GM18909 (cell line): ENCODE results near the gene ELOVL6.

Experiments used
- ATAC-seq: cut with Tn5 transposase; IDR thresholded peaks from one replicate; pipeline ENCODE4 v1.9.1; 2021; ENCODE audit warnings: mild to moderate bottlenecking; ENCODE audit not compliant: unreplicated experiment, poor library complexity

Gene ELOVL6

DNA sequence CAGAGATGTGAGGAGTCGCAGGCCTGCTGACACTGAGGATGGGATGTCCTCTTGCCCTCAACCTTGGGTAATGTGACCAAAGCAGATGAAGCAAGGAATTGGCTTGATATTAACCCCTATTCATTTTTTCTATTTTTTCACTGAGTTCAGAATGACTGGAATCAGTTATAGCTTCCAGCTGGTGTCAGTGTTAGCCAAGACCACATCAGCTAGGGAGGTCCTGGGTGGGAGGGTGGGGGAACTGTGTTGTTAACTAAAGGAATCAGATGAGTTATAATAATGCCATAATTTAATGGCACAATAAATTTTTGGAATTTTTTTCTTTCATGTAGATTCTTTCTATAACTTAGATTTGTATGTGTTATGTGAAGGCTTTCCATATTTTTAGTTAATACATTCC is 193.9 kb downstream of the ELOVL6 start:
- ATAC-seq, result no peak

DNA sequence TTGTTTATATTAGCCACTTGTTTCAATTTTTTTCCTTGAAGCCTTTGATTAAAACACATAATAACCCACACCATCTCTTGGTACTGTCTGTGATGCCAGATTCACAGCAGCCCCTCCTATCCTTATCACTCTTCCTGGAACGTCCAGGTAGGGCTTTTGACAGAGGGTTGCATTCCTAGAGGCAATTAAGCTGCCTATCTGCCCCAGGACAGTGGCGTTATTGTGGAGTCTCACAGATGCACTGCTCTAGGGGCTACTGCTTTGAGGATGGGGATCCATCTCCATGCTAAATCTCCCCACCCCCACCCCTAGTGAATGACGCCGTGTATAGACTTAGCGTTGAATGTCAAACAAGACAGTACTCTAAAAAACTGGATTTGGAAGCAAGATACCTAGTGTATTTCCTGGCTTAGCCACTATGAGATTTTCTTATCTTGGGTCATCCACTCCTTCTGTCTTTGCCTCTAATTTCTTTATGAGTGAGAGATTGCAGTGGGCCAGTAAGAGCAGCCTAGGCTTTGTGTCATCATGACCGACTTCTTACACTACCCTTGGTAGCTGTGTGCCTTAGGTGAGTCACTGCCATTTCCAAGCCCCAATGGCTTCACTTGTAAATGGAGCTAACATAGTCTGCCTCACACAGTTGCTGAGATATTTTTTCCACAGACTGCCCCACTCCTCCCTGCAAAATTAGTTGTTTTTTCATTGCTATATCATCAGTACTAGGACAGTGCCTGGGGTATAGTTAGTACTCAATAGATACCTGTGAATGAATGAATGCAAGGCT is 194.8 kb downstream of the ELOVL6 start:
- no peak for ATAC-seq

DNA sequence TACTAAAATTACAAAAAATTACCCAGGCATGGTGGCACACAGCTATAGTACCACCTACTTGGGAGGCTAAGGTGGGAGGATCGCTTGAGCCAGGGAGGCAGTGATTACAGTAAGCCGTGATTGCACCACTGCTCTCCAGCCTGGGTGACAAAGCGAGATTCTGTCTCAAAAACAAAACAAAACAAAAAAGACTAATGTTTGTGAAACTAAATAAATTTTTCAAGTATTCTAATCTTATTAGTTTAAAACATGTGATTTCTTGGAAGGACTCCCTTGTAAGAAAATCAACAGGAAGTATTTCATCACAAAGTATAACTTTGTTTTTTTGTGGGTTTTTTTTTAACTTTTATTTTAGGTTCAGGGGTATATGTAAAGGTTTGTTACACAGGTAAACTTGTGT is 196.1 kb downstream of the ELOVL6 start:
- ATAC-seq, result no peak

DNA sequence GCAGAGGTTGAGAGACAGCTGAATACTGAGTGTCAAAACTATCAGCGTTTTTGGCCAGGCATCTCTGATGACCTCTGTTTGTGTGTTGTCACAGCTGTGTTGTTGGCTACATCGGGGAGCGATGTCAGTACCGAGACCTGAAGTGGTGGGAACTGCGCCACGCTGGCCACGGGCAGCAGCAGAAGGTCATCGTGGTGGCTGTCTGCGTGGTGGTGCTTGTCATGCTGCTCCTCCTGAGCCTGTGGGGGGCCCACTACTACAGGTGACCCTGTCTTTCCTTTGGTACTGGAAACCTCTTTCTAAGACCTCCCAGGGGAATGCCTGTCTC is 198.9 kb downstream of the ELOVL6 start:
- no peak for ATAC-seq

DNA sequence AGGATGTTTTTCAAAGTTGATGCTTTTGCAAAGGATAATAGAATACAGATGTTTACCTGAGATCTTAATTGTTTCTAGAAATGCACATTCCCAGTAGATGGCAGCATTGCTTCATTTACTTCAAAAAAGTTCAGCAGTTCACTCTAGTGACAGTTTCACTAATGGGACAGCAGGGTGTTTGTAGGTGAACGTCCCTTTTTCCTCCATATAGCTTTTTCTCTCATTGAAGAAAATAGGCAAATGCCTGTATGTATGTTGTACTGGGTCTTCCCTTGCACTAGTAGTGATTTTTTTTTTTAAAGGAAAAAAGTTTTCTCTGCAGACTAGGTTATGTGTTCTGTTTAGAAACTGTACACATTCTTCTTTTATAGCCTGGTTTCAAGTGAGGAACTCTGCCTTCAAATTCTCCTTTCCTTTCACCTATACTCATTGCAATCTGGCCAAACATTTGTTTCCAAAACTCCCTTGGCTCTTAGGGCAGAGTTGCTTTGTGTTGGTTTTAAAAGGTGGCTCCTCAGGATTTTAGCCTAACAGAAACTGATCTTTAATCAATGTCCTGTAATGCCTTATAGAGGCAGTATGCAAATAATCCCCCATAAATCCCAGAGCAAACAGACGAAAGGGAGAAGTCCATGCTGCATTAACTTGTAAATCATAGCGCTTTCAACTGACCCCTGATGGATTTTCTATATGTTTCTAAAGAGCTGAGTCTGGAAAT is 199.4 kb downstream of the ELOVL6 start:
- peak; percentile 38 for ATAC-seq

DNA sequence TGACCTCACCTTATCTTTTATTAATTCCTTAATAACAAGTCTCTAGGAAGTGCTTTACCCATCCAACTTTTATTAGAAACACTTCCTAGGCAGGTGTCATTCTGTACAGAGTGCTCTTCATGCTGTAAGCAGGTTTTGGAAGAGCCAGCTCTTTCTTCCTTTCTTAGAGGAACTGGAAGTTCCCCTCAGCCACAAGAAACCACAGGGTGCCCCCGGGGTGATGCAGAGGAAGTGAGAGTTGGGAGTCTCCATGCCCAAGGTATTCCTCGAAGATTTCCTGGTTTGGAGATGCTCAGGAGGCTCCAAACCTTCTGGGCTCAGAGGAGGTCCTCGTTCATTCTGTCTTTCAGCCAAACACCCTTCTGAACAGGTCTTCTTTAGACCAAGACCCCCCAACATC is 201.9 kb downstream of the ELOVL6 start:
- ATAC-seq, result no peak
